HL-60 (cell line): ENCODE results near the gene CELF2.

ENCODE experiments used
- GABPA ChIP-seq: IDR thresholded peaks from 2 replicates; pipeline ENCODE4 v1.6.1; 2012; ENCODE audit warnings: low read depth
- POLR2AphosphoS5 ChIP-seq: IDR thresholded peaks from 2 replicates; pipeline ENCODE4 v1.6.1; 2012; ENCODE audit warnings: low read depth
- TF ChIP-seq, protein P1 (sequence below): IDR thresholded peaks from one replicate; pipeline ENCODE4 v1.5.1; 2011; ENCODE audit warnings: low read length, control low read depth, inconsistent platforms; ENCODE audit not compliant: insufficient read depth
- TF ChIP-seq, protein P2 (sequence below): IDR thresholded peaks from 2 replicates; pipeline ENCODE4 v1.6.1; 2012; ENCODE audit warnings: low read depth; ENCODE audit not compliant: insufficient replicate concordance

DNA sequence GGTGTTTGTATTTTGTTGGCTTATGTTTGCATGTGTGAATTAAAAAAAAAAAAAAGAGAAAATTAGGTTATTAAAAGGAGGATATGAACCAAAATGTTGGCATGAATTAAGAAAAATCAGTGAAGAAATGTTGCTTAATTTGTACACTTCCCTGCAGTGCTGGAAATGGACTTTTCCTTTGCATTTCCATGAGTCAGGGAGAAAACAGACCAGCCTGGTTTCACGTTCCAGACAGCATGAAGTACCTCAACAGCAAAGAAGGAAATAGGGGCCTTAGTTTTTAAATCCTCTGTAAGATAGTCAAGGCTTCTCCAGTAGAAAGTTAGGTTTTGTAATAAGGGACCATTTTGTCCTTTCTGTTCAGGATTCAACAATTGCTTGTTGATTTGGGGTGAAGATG lies 159.7 kb downstream of the CELF2 start:
- TF ChIP-seq, protein P1, sequence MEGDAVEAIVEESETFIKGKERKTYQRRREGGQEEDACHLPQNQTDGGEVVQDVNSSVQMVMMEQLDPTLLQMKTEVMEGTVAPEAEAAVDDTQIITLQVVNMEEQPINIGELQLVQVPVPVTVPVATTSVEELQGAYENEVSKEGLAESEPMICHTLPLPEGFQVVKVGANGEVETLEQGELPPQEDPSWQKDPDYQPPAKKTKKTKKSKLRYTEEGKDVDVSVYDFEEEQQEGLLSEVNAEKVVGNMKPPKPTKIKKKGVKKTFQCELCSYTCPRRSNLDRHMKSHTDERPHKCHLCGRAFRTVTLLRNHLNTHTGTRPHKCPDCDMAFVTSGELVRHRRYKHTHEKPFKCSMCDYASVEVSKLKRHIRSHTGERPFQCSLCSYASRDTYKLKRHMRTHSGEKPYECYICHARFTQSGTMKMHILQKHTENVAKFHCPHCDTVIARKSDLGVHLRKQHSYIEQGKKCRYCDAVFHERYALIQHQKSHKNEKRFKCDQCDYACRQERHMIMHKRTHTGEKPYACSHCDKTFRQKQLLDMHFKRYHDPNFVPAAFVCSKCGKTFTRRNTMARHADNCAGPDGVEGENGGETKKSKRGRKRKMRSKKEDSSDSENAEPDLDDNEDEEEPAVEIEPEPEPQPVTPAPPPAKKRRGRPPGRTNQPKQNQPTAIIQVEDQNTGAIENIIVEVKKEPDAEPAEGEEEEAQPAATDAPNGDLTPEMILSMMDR: no peak
- TF ChIP-seq POLR2AphosphoS5 (no peak), GABPA (no peak)
- TF ChIP-seq, protein P2, sequence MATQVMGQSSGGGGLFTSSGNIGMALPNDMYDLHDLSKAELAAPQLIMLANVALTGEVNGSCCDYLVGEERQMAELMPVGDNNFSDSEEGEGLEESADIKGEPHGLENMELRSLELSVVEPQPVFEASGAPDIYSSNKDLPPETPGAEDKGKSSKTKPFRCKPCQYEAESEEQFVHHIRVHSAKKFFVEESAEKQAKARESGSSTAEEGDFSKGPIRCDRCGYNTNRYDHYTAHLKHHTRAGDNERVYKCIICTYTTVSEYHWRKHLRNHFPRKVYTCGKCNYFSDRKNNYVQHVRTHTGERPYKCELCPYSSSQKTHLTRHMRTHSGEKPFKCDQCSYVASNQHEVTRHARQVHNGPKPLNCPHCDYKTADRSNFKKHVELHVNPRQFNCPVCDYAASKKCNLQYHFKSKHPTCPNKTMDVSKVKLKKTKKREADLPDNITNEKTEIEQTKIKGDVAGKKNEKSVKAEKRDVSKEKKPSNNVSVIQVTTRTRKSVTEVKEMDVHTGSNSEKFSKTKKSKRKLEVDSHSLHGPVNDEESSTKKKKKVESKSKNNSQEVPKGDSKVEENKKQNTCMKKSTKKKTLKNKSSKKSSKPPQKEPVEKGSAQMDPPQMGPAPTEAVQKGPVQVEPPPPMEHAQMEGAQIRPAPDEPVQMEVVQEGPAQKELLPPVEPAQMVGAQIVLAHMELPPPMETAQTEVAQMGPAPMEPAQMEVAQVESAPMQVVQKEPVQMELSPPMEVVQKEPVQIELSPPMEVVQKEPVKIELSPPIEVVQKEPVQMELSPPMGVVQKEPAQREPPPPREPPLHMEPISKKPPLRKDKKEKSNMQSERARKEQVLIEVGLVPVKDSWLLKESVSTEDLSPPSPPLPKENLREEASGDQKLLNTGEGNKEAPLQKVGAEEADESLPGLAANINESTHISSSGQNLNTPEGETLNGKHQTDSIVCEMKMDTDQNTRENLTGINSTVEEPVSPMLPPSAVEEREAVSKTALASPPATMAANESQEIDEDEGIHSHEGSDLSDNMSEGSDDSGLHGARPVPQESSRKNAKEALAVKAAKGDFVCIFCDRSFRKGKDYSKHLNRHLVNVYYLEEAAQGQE: no peak
